ENCODE results near the gene KCND3.

DNA sequence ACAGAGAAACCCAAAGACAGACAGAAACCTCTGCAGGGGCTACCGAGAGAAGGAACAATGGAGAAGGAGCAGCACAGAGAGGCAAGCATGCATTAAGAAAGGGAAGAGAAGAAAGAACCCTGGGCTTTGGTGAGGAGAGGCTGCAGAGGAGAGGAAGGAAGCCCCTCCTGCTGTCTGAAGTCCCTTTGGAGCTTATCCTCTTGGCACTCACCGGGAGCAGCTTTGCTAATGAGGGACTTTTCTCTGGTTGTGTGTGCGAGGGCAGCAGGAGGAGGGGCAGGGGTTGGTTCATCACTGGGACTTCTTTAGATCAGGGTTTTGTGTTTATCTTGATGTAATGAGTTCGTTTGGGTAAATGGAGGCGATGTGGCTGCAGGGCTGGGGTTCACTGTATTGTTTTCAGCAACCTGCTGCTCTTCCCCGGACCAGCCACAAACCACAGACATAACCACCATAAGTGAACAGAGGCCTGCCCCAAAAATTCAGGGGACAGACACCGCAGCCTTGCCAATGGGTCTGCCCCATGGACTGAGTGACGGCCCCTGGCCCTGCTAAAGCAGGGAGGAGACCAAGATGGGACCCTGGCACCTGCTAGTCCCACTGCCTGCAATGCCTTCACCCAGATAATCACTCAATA, 100.6 kb downstream of the KCND3 start:
- TF ChIP-seq, protein P1, sequence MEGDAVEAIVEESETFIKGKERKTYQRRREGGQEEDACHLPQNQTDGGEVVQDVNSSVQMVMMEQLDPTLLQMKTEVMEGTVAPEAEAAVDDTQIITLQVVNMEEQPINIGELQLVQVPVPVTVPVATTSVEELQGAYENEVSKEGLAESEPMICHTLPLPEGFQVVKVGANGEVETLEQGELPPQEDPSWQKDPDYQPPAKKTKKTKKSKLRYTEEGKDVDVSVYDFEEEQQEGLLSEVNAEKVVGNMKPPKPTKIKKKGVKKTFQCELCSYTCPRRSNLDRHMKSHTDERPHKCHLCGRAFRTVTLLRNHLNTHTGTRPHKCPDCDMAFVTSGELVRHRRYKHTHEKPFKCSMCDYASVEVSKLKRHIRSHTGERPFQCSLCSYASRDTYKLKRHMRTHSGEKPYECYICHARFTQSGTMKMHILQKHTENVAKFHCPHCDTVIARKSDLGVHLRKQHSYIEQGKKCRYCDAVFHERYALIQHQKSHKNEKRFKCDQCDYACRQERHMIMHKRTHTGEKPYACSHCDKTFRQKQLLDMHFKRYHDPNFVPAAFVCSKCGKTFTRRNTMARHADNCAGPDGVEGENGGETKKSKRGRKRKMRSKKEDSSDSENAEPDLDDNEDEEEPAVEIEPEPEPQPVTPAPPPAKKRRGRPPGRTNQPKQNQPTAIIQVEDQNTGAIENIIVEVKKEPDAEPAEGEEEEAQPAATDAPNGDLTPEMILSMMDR (IDR thresholded peaks at IDR 0.05; ENCODE audit: insufficient read depth, low read depth, low read length): no peak
- no peak for TF ChIP-seq EZH2 (IDR thresholded peaks at IDR 0.05; ENCODE audit: insufficient read depth, low read length)

Data from astrocyte (in vitro differentiated cells and primary cell).